Transverse colon (tissue), 4 donors: ENCODE data around the gene MTFP1.

Source experiments
- EP300 ChIP-seq: sonication (generic); formaldehyde crosslinking; IDR thresholded peaks from one replicate; pipeline ENCODE4 v1.6.1; 2017; ENCODE audit warnings: antibody characterized with exemption, low read depth
- POLR2A ChIP-seq: fragments of 450-650 bp; IDR thresholded peaks from one replicate; pipeline ENCODE4 v1.6.1; 2016; ENCODE audit warnings: antibody characterized with exemption, mild to moderate bottlenecking, moderate library complexity
- POLR2AphosphoS5 ChIP-seq, 3 donors: sonication (generic); formaldehyde crosslinking; IDR thresholded peaks; one replicate each; pipeline ENCODE4 v1.6.1; 2016; ENCODE audit warnings: antibody characterized with exemption in 3 of 3
- TF ChIP-seq, protein P1 (sequence below), 5 experiments: fragments of 200-600 bp in 3 of 5; fragments of 450-650 bp in 2 of 5; sonication (generic) in 3 of 5; IDR thresholded peaks; 1 replicate in 2 of 5; 2 replicates in 3 of 5; pipeline ENCODE4 v1.5.1; 2016 to 2017; ENCODE audit warnings: antibody characterized with exemption in 5 of 5, inconsistent platforms in 3 of 5, mild to moderate bottlenecking in 2 of 5, moderate library complexity in 1 of 5

DNA sequence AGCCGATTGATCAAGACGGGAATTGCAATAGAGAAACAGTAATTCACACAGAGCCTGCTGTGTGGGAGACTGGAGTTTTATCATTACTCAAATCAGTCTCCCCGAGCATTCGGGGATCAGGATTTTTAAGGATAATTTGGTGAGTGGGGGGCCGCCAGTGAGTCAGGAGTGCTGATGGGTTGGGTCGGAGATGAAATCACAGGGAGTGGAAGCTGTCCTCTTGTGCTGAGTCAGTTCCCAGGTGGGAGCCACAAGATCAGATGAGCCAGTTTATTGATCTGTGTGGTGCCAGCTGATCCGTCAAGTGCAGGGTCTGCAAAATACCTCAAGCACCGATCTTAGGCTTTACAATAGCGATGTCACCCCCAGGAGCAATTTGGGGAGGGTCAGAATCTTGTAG lies 15.5 kb downstream of the MTFP1 start:
- TF ChIP-seq, protein P1, sequence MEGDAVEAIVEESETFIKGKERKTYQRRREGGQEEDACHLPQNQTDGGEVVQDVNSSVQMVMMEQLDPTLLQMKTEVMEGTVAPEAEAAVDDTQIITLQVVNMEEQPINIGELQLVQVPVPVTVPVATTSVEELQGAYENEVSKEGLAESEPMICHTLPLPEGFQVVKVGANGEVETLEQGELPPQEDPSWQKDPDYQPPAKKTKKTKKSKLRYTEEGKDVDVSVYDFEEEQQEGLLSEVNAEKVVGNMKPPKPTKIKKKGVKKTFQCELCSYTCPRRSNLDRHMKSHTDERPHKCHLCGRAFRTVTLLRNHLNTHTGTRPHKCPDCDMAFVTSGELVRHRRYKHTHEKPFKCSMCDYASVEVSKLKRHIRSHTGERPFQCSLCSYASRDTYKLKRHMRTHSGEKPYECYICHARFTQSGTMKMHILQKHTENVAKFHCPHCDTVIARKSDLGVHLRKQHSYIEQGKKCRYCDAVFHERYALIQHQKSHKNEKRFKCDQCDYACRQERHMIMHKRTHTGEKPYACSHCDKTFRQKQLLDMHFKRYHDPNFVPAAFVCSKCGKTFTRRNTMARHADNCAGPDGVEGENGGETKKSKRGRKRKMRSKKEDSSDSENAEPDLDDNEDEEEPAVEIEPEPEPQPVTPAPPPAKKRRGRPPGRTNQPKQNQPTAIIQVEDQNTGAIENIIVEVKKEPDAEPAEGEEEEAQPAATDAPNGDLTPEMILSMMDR (IDR thresholded peaks at IDR 0.05) = no peak
- TF ChIP-seq POLR2A (no peak), POLR2AphosphoS5 (IDR thresholded peaks at IDR 0.05) (no peak), EP300 (no peak)
